Spleen (tissue), 11 donors: ENCODE measurements around the gene CCDC34. TPM values are rescaled to one million over a fixed set of nuclear protein-coding genes. Genes with fewer than 3 reads are reported as not detected.

Experiments used
- DNase-seq: peaks from one replicate; pipeline ENCODE4 v3.0.0-alpha.2; 2020
- H3K27ac ChIP-seq, 8 donors: fragments of 200-600 bp; sonication (generic) in 7 of 8; 1 replicate in 4 of 8; 2 replicates in 4 of 8; pipeline versions ENCODE4 v1.5.0 to v1.8.0; 2016 to 2021; ENCODE audit warnings: inconsistent platforms in 4 of 8, mild to moderate bottlenecking in 4 of 8, moderate library complexity in 1 of 8
- H3K27me3 ChIP-seq, 7 donors: fragments of 200-600 bp; sonication (generic) in 6 of 7; replicated peaks in 1 of 7; 1 replicate in 4 of 7; 2 replicates in 3 of 7; pipeline versions ENCODE4 v1.5.0 to v1.8.0; 2016 to 2021; ENCODE audit warnings: inconsistent platforms in 3 of 7, mild to moderate bottlenecking in 1 of 7
- H3K36me3 ChIP-seq, 6 donors: fragments of 200-600 bp; sonication (generic) in 5 of 6; 1 replicate in 4 of 6; 2 replicates in 2 of 6; pipeline versions ENCODE4 v1.5.0 to v1.8.0; 2016 to 2021; ENCODE audit warnings: inconsistent platforms in 2 of 6
- H3K4me1 ChIP-seq, 6 donors: fragments of 200-600 bp; sonication (generic) in 5 of 6; 1 replicate in 3 of 6; 2 replicates in 3 of 6; pipeline versions ENCODE4 v1.5.0 to v1.8.0; 2016 to 2021; ENCODE audit warnings: inconsistent platforms in 3 of 6
- H3K4me3 ChIP-seq, 8 donors: fragments of 200-600 bp; sonication (generic) in 7 of 8; 1 replicate in 4 of 8; 2 replicates in 4 of 8; pipeline versions ENCODE4 v1.5.0 to v1.8.0; 2016 to 2021; ENCODE audit warnings: inconsistent platforms in 4 of 8, mild to moderate bottlenecking in 4 of 8, moderate library complexity in 2 of 8
- H3K9me3 ChIP-seq, 8 donors: fragments of 200-600 bp; sonication (generic) in 7 of 8; 1 replicate in 4 of 8; 2 replicates in 4 of 8; pipeline versions ENCODE4 v1.5.0 to v1.8.0; 2016 to 2021; ENCODE audit warnings: inconsistent platforms in 4 of 8
- CTCF ChIP-seq, 11 experiments: fragments of 200-600 bp in 7 of 11; fragments of 450-650 bp in 4 of 11; sonication (generic) in 4 of 11; IDR thresholded peaks in 8 of 11; conservative IDR thresholded peaks in 3 of 11; 1 replicate in 7 of 11; 2 replicates in 4 of 11; pipeline versions ENCODE4 v1.4.0 to v1.8.0; 2016 to 2021; ENCODE audit warnings: antibody characterized with exemption in 11 of 11, inconsistent platforms in 4 of 11, mild to moderate bottlenecking in 1 of 11
- POLR2A ChIP-seq, 3 donors: fragments of 450-650 bp; IDR thresholded peaks; one replicate each; pipeline ENCODE4 v1.5.1; 2017; ENCODE audit warnings: antibody characterized with exemption in 3 of 3, mild to moderate bottlenecking in 1 of 3
- POLR2AphosphoS5 ChIP-seq, 3 donors: sonication (generic); formaldehyde crosslinking; IDR thresholded peaks; one replicate each; pipeline ENCODE4 v1.5.1; 2017; ENCODE audit warnings: antibody characterized with exemption in 3 of 3
- WGBS, 5 donors: extraction: QIAGEN DNeasy Blood & Tissue Kit in 3 of 5; methylation state at CpG; one replicate each; pipeline versions ENCODE4 v1.1.5 to v1.1.7; 2013 to 2018; 5-methylcytosine and 5-hydroxymethylcytosine counted together
- intact Hi-C: fragments of 100-400 bp; cut with DNase I; formaldehyde crosslinking; loops from one replicate; pipeline ENCODE4 v1.15.0; 2023; ENCODE audit warnings: low total_unique reads
- polyA plus RNA-seq, 3 donors: library from polyadenylated mRNA; stranded (reverse); fragments of 200-250 nt; gene quantifications; one replicate each; pipeline ENCODE4 v1.2.1, GENCODE V29; 2013
- total RNA-seq, 7 donors: library from RNA; depleted of rRNA in 3 of 7; stranded (reverse); fragments of >200 nt in 3 of 7; fragmentation: NEBNext Ultra II Directional in 4 of 7; extraction: Animal tissue kit (Norgen Biotek cat#: 25700) in 4 of 7; gene quantifications; one replicate each; pipeline versions ENCODE4 v1.1.0 to v1.2.1, GENCODE V29; 2016 to 2021
- donor health status: healthy with polysubstance abuse.
- donor health status: DM: no; HTN: no; CAD: no; lungs with moderate emphysema.
- donor health status: DM: no; HTN: no; CAD: no.
- donor health status: Bipolar disorder and iron deficiency.
- donor health status: healthy.
- donor health status: DM: no; HTN: no; CAD: no.
- donor health status: DM: yes; HTN: yes; CAD: no.

Gene CCDC34
- total and polyA plus RNA-seq, 10 donors, result 2.2 to 6.1 (median 3.5) TPM

- Histone ChIP-seq H3K4me1 (peaks cover 0 to 7% (median 0%) of the 10 kb centered on the region in 6 donors), H3K4me3 (no peak overlapping the region), H3K36me3 (no peaks in the 10 kb centered on the region), H3K27me3 (no peaks in the 10 kb centered on the region), H3K27ac (no peak overlapping the region), H3K9me3 (no peaks in the 10 kb centered on the region)
- WGBS, 5 donors, result 15 to 67% (median 36%) methylated on average over 2 of the region's 2 CpGs
- intact Hi-C loops, result no loop called here
- no peak for DNase-seq
- TF ChIP-seq POLR2A (IDR thresholded peaks at IDR 0.05) (no peak), CTCF (IDR thresholded peaks at IDR 0.05 in 8 of 11, conservative IDR thresholded peaks at IDR 0.05 in 3 of 11) (no peak), POLR2AphosphoS5 (IDR thresholded peaks at IDR 0.05) (no peak)
Observed at GRCh38 chr11:27388001-27388400, 25.0 kb upstream of the CCDC34 start.

- Histone ChIP-seq H3K4me3 (no peak overlapping the region), H3K36me3 (no peaks in the 10 kb centered on the region), H3K27me3 (no peaks in the 10 kb centered on the region), H3K27ac (no peak overlapping the region), H3K4me1 (peaks cover 0 to 6% (median 0%) of the 10 kb centered on the region in 6 donors), H3K9me3 (no peaks in the 10 kb centered on the region)
- TF ChIP-seq POLR2AphosphoS5 (IDR thresholded peaks at IDR 0.05) (no peak), POLR2A (IDR thresholded peaks at IDR 0.05) (no peak), CTCF (IDR thresholded peaks at IDR 0.05 in 8 of 11, conservative IDR thresholded peaks at IDR 0.05 in 3 of 11) (no peak)
- DNase-seq, result no peak
- WGBS, 5 donors, result 34 to 65% (median 35%) methylated on average over 2 of the region's 2 CpGs
- intact Hi-C loops, result no loop called here
Observed at GRCh38 chr11:27387362-27387761, 24.3 kb upstream of the CCDC34 start.

GRCh38 chr11:27386181-27386845, 23.3 kb upstream of the CCDC34 start:
- TF ChIP-seq CTCF (IDR thresholded peaks at IDR 0.05 in 8 of 11, conservative IDR thresholded peaks at IDR 0.05 in 3 of 11), result no peak
- TF ChIP-seq POLR2A (IDR thresholded peaks at IDR 0.05), result no peak
- no peak for TF ChIP-seq POLR2AphosphoS5 (IDR thresholded peaks at IDR 0.05)
- Histone ChIP-seq H3K9me3 (no peaks in the 10 kb centered on the region), H3K36me3 (peaks cover 0 to 9% (median 0%) of the 10 kb centered on the region in 6 donors), H3K27ac (no peak overlapping the region), H3K4me1 (no peaks in the 10 kb centered on the region), H3K4me3 (no peak overlapping the region), H3K27me3 (no peaks in the 10 kb centered on the region)
- no peak for DNase-seq
- intact Hi-C loops, result no loop called here
- 91 to 97% (median 93%) methylated on average over 4 of the region's 4 CpGs for WGBS, 5 donors

- H3K27me3 ChIP-seq, result no peaks in the 10 kb centered on the region
- WGBS, 5 donors, result 79 to 82% (median 81%) methylated on average over 5 of the region's 5 CpGs
- no peaks in the 10 kb centered on the region for H3K9me3 ChIP-seq
- DNase-seq, result no peak
- H3K36me3 ChIP-seq, result peaks cover 0 to 12% (median 0%) of the 10 kb centered on the region in 6 donors
- H3K4me1 ChIP-seq, result no peaks in the 10 kb centered on the region
- H3K4me3 ChIP-seq, result no peak overlapping the region
- intact Hi-C loops, result no loop called here
- no peak overlapping the region for H3K27ac ChIP-seq
- TF ChIP-seq POLR2AphosphoS5 (IDR thresholded peaks at IDR 0.05) (no peak), POLR2A (IDR thresholded peaks at IDR 0.05) (no peak), CTCF (IDR thresholded peaks at IDR 0.05 in 8 of 11, conservative IDR thresholded peaks at IDR 0.05 in 3 of 11) (no peak)
Observed at GRCh38 chr11:27385245-27385644, 22.2 kb upstream of the CCDC34 start.
